MM.1S (cell line): ENCODE results near the gene NF2.

Experiments used
- DNase-seq: peaks from one replicate; pipeline ENCODE4 v3.0.0-alpha.2; 2015
- H2AFZ ChIP-seq: fragments of 300-600 bp; sonication (generic); 2 replicates; pipeline ENCODE4 v1.6.0; 2016; ENCODE audit warnings: antibody characterized with exemption, low read length
- H3F3A ChIP-seq: fragments of 300-600 bp; sonication (generic); 2 replicates; pipeline ENCODE4 v1.6.1; 2016; ENCODE audit warnings: mild to moderate bottlenecking, antibody characterized with exemption, low read length, moderate library complexity, mixed read lengths; ENCODE audit not compliant: insufficient read depth
- H3K27ac ChIP-seq: fragments of 300-600 bp; sonication (generic); 2 replicates; pipeline ENCODE4 v1.5.1; 2016; ENCODE audit warnings: mild to moderate bottlenecking, low read length
- H3K27me3 ChIP-seq: fragments of 300-600 bp; sonication (generic); replicated peaks from 2 replicates; pipeline ENCODE4 v1.6.0; 2016; ENCODE audit warnings: low read length; ENCODE audit not compliant: insufficient read depth
- H3K36me3 ChIP-seq: fragments of 300-600 bp; sonication (generic); replicated peaks from 2 replicates; pipeline ENCODE4 v1.6.1; 2016; ENCODE audit warnings: mild to moderate bottlenecking, low read length, mixed read lengths; ENCODE audit not compliant: insufficient read depth
- H3K4me1 ChIP-seq: fragments of 300-600 bp; sonication (generic); 2 replicates; pipeline ENCODE4 v1.6.1; 2016; ENCODE audit warnings: low read length, mixed read lengths
- H3K4me2 ChIP-seq: fragments of 300-600 bp; sonication (generic); 2 replicates; pipeline ENCODE4 v1.6.0; 2016; ENCODE audit warnings: low read depth, low read length
- H3K4me3 ChIP-seq: fragments of 300-600 bp; sonication (generic); 2 replicates; pipeline ENCODE4 v1.5.1; 2016; ENCODE audit warnings: low read length, mixed read lengths
- H3K79me2 ChIP-seq: fragments of 300-600 bp; sonication (generic); 2 replicates; pipeline ENCODE4 v1.6.1; 2016; ENCODE audit warnings: mixed run types, low read length, mixed read lengths
- H3K9ac ChIP-seq: fragments of 300-600 bp; sonication (generic); 2 replicates; pipeline ENCODE4 v1.6.1; 2016; ENCODE audit warnings: low read length, mixed read lengths
- H3K9me2 ChIP-seq: fragments of 300-600 bp; sonication (generic); replicated peaks from 2 replicates; pipeline ENCODE4 v1.6.1; 2016; ENCODE audit warnings: mild to moderate bottlenecking, low read length, mixed read lengths; ENCODE audit not compliant: insufficient read depth
- H3K9me3 ChIP-seq: fragments of 300-600 bp; sonication (generic); replicated peaks from 2 replicates; pipeline ENCODE4 v1.6.1; 2016; ENCODE audit warnings: mild to moderate bottlenecking, low read length, mixed read lengths; ENCODE audit not compliant: insufficient read depth
- H4K20me1 ChIP-seq: fragments of 300-600 bp; sonication (generic); 2 replicates; pipeline ENCODE4 v1.6.1; 2016; ENCODE audit warnings: mild to moderate bottlenecking, low read length, moderate library complexity, mixed read lengths; ENCODE audit not compliant: insufficient read depth
- EZH2 ChIP-seq: fragments of 300-600 bp; sonication (generic); optimal IDR thresholded peaks from 2 replicates; pipeline ENCODE3; 2017; ENCODE audit warnings: low read depth, mild to moderate bottlenecking, antibody characterized with exemption, low read length, mixed read lengths
- EZH2phosphoT487 ChIP-seq: fragments of 300-600 bp; sonication (generic); IDR thresholded peaks from 2 replicates; pipeline ENCODE4 v1.6.1; 2018; ENCODE audit warnings: antibody characterized with exemption, low read length
- TF ChIP-seq, protein P1 (sequence below): fragments of 300-600 bp; sonication (generic); IDR thresholded peaks from 2 replicates; pipeline ENCODE4 v1.5.1; 2016; ENCODE audit warnings: antibody characterized with exemption, low read length, mixed read lengths

Gene NF2

GRCh38 chr22:29729161-29729560 is 125.7 kb downstream of the NF2 start:
- Histone ChIP-seq H4K20me1 (no peaks in the 10 kb centered on the region), H3K4me3 (no peak overlapping the region), H3K36me3 (no peaks in the 10 kb centered on the region), H3K9me3 (no peaks in the 10 kb centered on the region), H2AFZ (no peak overlapping the region), H3K79me2 (no peaks in the 10 kb centered on the region), H3K4me1 (no peaks in the 10 kb centered on the region), H3K9ac (no peak overlapping the region), H3K27ac (no peak overlapping the region), H3F3A (no peaks in the 10 kb centered on the region), H3K4me2 (no peak overlapping the region), H3K9me2 (no peaks in the 10 kb centered on the region), H3K27me3 (peaks cover 27% of the 10 kb centered on the region)
- DNase-seq, result no peak
- TF ChIP-seq EZH2phosphoT487, result no peak
- no peak for TF ChIP-seq EZH2
- TF ChIP-seq, protein P1, sequence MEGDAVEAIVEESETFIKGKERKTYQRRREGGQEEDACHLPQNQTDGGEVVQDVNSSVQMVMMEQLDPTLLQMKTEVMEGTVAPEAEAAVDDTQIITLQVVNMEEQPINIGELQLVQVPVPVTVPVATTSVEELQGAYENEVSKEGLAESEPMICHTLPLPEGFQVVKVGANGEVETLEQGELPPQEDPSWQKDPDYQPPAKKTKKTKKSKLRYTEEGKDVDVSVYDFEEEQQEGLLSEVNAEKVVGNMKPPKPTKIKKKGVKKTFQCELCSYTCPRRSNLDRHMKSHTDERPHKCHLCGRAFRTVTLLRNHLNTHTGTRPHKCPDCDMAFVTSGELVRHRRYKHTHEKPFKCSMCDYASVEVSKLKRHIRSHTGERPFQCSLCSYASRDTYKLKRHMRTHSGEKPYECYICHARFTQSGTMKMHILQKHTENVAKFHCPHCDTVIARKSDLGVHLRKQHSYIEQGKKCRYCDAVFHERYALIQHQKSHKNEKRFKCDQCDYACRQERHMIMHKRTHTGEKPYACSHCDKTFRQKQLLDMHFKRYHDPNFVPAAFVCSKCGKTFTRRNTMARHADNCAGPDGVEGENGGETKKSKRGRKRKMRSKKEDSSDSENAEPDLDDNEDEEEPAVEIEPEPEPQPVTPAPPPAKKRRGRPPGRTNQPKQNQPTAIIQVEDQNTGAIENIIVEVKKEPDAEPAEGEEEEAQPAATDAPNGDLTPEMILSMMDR, result no peak

DNA sequence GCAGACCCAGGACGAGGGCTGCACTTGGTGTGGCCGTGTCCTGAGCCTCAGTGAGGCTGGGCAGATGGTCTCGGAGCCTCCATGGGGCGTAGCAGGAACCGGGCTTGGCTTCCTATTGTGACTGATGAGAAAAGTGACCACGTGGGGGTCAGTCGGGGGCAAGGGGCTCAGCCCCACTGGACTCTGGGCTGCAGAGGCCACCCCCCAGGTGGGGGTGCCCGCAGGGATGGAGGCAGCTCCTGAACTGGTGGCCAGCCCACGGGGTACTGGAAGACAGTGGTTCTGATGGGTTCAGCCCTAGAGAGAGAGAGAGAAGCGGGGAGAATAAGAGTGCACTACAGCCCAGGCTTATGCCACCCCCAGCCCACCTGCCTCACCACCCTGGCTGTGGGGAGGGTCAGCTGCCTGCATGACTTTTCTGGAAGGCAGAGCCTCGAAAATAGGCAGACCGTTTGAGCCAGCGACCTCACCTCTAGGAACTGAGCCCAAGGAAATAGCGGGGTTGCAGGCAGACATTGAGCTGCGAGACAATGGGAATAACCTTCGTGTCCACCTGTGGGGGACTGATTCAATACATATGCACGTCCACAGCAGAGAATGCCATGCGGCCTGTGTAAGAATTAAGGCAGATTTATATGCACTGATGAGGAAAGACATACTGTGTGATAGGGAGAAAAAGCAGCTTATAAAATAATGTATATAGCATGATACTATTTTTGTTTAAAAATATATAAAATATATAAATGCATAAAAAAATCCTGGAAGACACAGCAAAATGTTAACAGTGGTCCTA is 127.8 kb downstream of the NF2 start:
- Histone ChIP-seq H3K4me3 (no peak overlapping the region), H3K27me3 (peaks cover 7% of the 10 kb centered on the region), H3K9ac (no peak overlapping the region), H3K27ac (no peak overlapping the region), H3K9me3 (no peaks in the 10 kb centered on the region), H3K36me3 (no peaks in the 10 kb centered on the region), H3K79me2 (no peaks in the 10 kb centered on the region), H4K20me1 (no peaks in the 10 kb centered on the region), H3K4me1 (no peaks in the 10 kb centered on the region), H3K9me2 (no peaks in the 10 kb centered on the region), H3F3A (no peaks in the 10 kb centered on the region), H3K4me2 (no peak overlapping the region), H2AFZ (no peak overlapping the region)
- TF ChIP-seq, protein P1, result no peak
- TF ChIP-seq EZH2, result no peak
- TF ChIP-seq EZH2phosphoT487, result no peak
- DNase-seq, result no peak

- no peaks in the 10 kb centered on the region for H3K79me2 ChIP-seq
- H2AFZ ChIP-seq, result no peak overlapping the region
- H3K4me2 ChIP-seq, result no peak overlapping the region
- no peaks in the 10 kb centered on the region for H3K9me2 ChIP-seq
- TF ChIP-seq, protein P1, result no peak
- TF ChIP-seq EZH2 (no peak), EZH2phosphoT487 (no peak)
- H3K4me1 ChIP-seq, result no peaks in the 10 kb centered on the region
- H3K36me3 ChIP-seq, result no peaks in the 10 kb centered on the region
- no peaks in the 10 kb centered on the region for H3K9me3 ChIP-seq
- no peak overlapping the region for H3K9ac ChIP-seq
- H3K4me3 ChIP-seq, result no peak overlapping the region
- DNase-seq, result no peak
- no peaks in the 10 kb centered on the region for H3K27me3 ChIP-seq
- no peaks in the 10 kb centered on the region for H3F3A ChIP-seq
- no peaks in the 10 kb centered on the region for H4K20me1 ChIP-seq
- H3K27ac ChIP-seq, result no peak overlapping the region
Measured at GRCh38 chr22:29732883-29733282, 129.4 kb downstream of the NF2 start.
